ENCODE results near the gene LENG8. TPM values are rescaled to one million over a fixed set of nuclear protein-coding genes. Genes with fewer than 3 reads are reported as not detected.

The LENG8 gene
- total and polyA plus RNA-seq, 2 of the 8 experiments (the other 6 are each of a cell fraction or from before 2014, with no cell fraction given): 62.2 to 108 TPM

DNA sequence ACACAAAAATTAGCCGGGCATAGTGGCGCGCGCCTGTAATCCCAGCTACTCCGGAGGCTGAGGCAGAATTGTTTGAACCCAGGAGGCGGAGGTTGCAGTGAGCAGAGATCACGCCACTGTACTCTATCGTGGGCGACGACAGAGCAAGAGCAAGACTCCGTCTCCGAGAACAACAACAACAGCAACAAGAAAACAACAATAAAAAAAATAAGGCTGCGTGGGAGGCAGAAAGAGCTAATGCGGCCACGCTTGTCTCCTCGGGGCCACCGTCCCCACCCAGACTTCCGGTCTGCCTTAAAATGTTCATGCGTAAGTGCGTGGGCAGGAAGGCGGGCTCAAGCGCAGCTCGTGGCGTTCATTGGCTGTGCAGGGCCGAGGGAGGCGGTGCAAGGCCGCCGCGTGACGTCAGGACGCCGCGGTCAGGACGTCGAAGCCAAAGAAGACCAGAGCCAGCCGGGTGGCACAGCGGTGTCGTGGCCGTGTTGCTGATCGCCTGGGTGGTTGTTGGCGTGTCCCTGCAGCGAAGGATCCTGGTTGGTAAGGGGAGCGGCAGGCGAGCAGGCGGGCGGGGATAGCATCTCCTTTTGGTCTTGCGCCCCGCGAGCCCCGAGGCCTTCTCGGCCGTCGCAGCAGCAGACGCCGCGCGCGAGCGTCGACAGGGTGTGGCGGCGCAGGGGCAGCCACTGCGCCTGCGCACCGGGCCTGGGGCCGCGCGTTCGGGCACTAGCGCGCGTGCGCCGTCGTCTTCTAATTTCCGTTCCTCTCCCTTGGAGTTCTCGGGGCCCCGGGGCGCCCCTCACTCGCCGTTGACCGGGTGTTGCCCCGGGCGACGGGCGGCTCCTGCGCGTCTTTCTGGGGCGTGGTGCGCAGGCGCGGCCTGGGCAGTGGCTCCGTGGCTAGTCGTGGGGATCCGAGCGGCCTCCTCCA lies at the start of gene LENG8 (continued):
- TF ChIP-seq EZH2 (IDR thresholded peaks at IDR 0.05; ENCODE audit: low read depth, low read length, severe bottlenecking): no peak
- TF ChIP-seq, protein P1, sequence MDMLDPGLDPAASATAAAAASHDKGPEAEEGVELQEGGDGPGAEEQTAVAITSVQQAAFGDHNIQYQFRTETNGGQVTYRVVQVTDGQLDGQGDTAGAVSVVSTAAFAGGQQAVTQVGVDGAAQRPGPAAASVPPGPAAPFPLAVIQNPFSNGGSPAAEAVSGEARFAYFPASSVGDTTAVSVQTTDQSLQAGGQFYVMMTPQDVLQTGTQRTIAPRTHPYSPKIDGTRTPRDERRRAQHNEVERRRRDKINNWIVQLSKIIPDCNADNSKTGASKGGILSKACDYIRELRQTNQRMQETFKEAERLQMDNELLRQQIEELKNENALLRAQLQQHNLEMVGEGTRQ (IDR thresholded peaks at IDR 0.05; ENCODE audit: low read length): no peak
- TF ChIP-seq EP300 (IDR thresholded peaks at IDR 0.05; ENCODE audit: borderline replicate concordance in 1 of 2, low read depth in 2 of 2, low read length in 2 of 2): no peak
- TF ChIP-seq CBX8 (IDR thresholded peaks at IDR 0.05; ENCODE audit: borderline replicate concordance, low read depth, low read length): no peak
- no peak for TF ChIP-seq SAP30 (IDR thresholded peaks at IDR 0.05; ENCODE audit: insufficient read depth, insufficient replicate concordance, low read length)
- TF ChIP-seq SP1 (IDR thresholded peaks at IDR 0.05; ENCODE audit: low read depth, low read length): peak; percentile 49
- no peak for TF ChIP-seq SIX5 (IDR thresholded peaks at IDR 0.05; ENCODE audit: low read depth, low read length)
- no peak for TF ChIP-seq ZNF274 (IDR thresholded peaks at IDR 0.05; ENCODE audit: borderline replicate concordance, extremely low read depth, low read length)
- TF ChIP-seq, protein P2, sequence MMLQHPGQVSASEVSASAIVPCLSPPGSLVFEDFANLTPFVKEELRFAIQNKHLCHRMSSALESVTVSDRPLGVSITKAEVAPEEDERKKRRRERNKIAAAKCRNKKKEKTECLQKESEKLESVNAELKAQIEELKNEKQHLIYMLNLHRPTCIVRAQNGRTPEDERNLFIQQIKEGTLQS (IDR thresholded peaks at IDR 0.05; ENCODE audit: insufficient read depth, low read depth, low read length): no peak
- TF ChIP-seq HDAC2 (IDR thresholded peaks at IDR 0.05; ENCODE audit: borderline replicate concordance in 1 of 2, low read depth in 2 of 2, low read length in 2 of 2): peak; percentile 27 to 75; a peak in 2 of 4 replicates
- no peak; the same call in 1 of the 2 replicates for TF ChIP-seq SP4 (IDR thresholded peaks at IDR 0.05; ENCODE audit: low read length)
- no peak for TF ChIP-seq GABPA (IDR thresholded peaks at IDR 0.05; ENCODE audit: borderline replicate concordance, insufficient read depth, low read length)
- no peak for TF ChIP-seq CTBP2 (IDR thresholded peaks at IDR 0.05; ENCODE audit: borderline replicate concordance, insufficient read depth, insufficient read length, low read length)
- no peak for TF ChIP-seq RFX5 (IDR thresholded peaks at IDR 0.05; ENCODE audit: borderline replicate concordance, low read depth, low read length)
- peak; percentile 45 for TF ChIP-seq ASH2L (IDR thresholded peaks at IDR 0.05; ENCODE audit: low read length)
- TF ChIP-seq POU5F1 (IDR thresholded peaks at IDR 0.05; ENCODE audit: low read depth, low read length): no peak
- TF ChIP-seq PHF8 (conservative IDR thresholded peaks at IDR 0.05; ENCODE audit: low read depth, low read length): peak; percentile 93
- no peak for TF ChIP-seq MAFK (IDR thresholded peaks at IDR 0.05; ENCODE audit: low read depth, low read length)
- no peak for TF ChIP-seq SIN3A (conservative IDR thresholded peaks at IDR 0.05 in 1 of 2, IDR thresholded peaks at IDR 0.05 in 1 of 2; ENCODE audit: low read depth in 1 of 2, low read length in 2 of 2)
- TF ChIP-seq SP2 (IDR thresholded peaks at IDR 0.05; ENCODE audit: low read length): no peak; the same call in 1 of the 2 replicates

Measured in H1 (cell line).